HepG2 (cell line): Measurements from ENCODE around the gene RNPS1. TPM values are rescaled to one million over a fixed set of nuclear protein-coding genes. Genes with fewer than 3 reads are reported as not detected.

Experiments
- ATAC-seq: fragments of 200-7000 bp; cut with Tn5 transposase; 3 replicates; pipeline ENCODE4 v1.9.1; 2020; ENCODE audit warnings: mild to moderate bottlenecking, moderate library complexity
- BruUV-seq: library from RNA; stranded (reverse); fragments of 400-500 nt; replicated peaks from 2 replicates; lab custom pipeline; 2021; lab: Mats Ljungman, UMichigan
- CTCF ChIA-PET: fragments of 300-600 bp; formaldehyde crosslinking; extraction: SDS; loops from one replicate; lab custom pipeline; 2021; ENCODE audit warnings: low total read pairs, inconsistent platforms, low intra/inter-chr PET ratio; lab: Yijun Ruan, JAX
- POLR2A ChIA-PET: fragments of 350-600 bp; sonication (Branson Sonifier 250); formaldehyde crosslinking; loops from one replicate; lab custom pipeline; 2020; ENCODE audit warnings: antibody characterized with exemption, inconsistent platforms; lab: Yijun Ruan, JAX
- DNase-seq: peaks from one replicate; pipeline ENCODE4 v3.0.0-alpha.2; 2015; ENCODE audit warnings: low spot score
- FAIRE-seq: peaks from 3 replicates; lab custom pipeline; 2011; peaks lifted over from hg19 to GRCh38; lab: Jason Lieb, UNC
- H2AFZ ChIP-seq: one replicate; pipeline ENCODE4 v1.6.1; 2011; ENCODE audit warnings: low read length, inconsistent platforms
- H3K27ac ChIP-seq: fragments of 300-600 bp; 3 replicates; pipeline ENCODE4 v1.8.0; 2011; ENCODE audit warnings: mixed run types, mild to moderate bottlenecking, mixed read lengths, low read length, inconsistent platforms; ENCODE audit not compliant: insufficient read depth; ENCODE audit errors: extremely low read length
- H3K27me3 ChIP-seq, 2 experiments: fragments of 200-600 bp in 1 of 2; 2 replicates in 1 of 2; 3 replicates in 1 of 2; pipeline versions ENCODE4 v1.6.0 to v1.8.0; 2011; ENCODE audit warnings: low read length in 2 of 2, mild to moderate bottlenecking in 2 of 2, moderate library complexity in 2 of 2, inconsistent platforms in 1 of 2; ENCODE audit not compliant: insufficient read depth in 2 of 2, control insufficient read depth in 1 of 2
- H3K36me3 ChIP-seq, 2 experiments: fragments of 200-600 bp in 1 of 2; replicated peaks in 1 of 2; 2 replicates in 1 of 2; 3 replicates in 1 of 2; pipeline versions ENCODE4 v1.5.1 to v1.8.0; 2011; ENCODE audit warnings: low read length in 2 of 2, inconsistent platforms in 1 of 2; ENCODE audit not compliant: insufficient read depth in 2 of 2, control insufficient read depth in 1 of 2
- H3K4me1 ChIP-seq: 2 replicates; pipeline ENCODE4 v1.5.1; 2012; ENCODE audit warnings: low read length, inconsistent platforms; ENCODE audit not compliant: insufficient read depth
- H3K4me2 ChIP-seq: 2 replicates; pipeline ENCODE4 v1.6.0; 2011; ENCODE audit warnings: low read depth, low read length, inconsistent platforms
- H3K4me3 ChIP-seq, 3 experiments: fragments of 200-600 bp in 1 of 3; sonication (generic), shearing (Covaris generic) in 1 of 3; replicated peaks in 1 of 3; 2 replicates each; pipeline ENCODE4 v1.5.1; 2011 to 2016; ENCODE audit warnings: low read length in 3 of 3, inconsistent platforms in 2 of 3, low read depth in 2 of 3, mild to moderate bottlenecking in 2 of 3, control low read depth in 1 of 3, mixed read lengths in 1 of 3; ENCODE audit not compliant: insufficient read depth in 1 of 3
- H3K79me2 ChIP-seq: one replicate; pipeline ENCODE4 v1.6.1; 2011; ENCODE audit warnings: low read length, inconsistent platforms; ENCODE audit not compliant: insufficient read depth
- H3K9ac ChIP-seq: 2 replicates; pipeline ENCODE4 v1.6.0; 2011; ENCODE audit warnings: mild to moderate bottlenecking, low read depth, low read length, inconsistent platforms; ENCODE audit not compliant: insufficient read depth
- H3K9me3 ChIP-seq: 2 replicates; pipeline ENCODE4 v1.5.1; 2012; ENCODE audit warnings: mild to moderate bottlenecking, low read length
- H4K20me1 ChIP-seq: 2 replicates; pipeline ENCODE4 v1.6.0; 2011; ENCODE audit warnings: inconsistent platforms, mild to moderate bottlenecking, low read length, moderate library complexity; ENCODE audit not compliant: insufficient read depth
- DZIP1 ChIP-seq: sonication (generic); formaldehyde crosslinking; IDR thresholded peaks from 2 replicates; pipeline ENCODE4 v1.5.0; 2020; ENCODE audit warnings: mild to moderate bottlenecking, missing genetic modification reagents
- HNF1A ChIP-seq, 2 experiments: sonication (generic) in 1 of 2; formaldehyde crosslinking in 1 of 2; IDR thresholded peaks; 2 replicates each; pipeline versions ENCODE4 v1.4.0 to v1.6.1; 2016 to 2020; ENCODE audit warnings: borderline replicate concordance in 1 of 2, low read depth in 1 of 2, mild to moderate bottlenecking in 1 of 2, missing genetic modification reagents in 1 of 2
- HOXD1 ChIP-seq: sonication (generic); formaldehyde crosslinking; IDR thresholded peaks from 2 replicates; pipeline ENCODE4 v1.5.0; 2020; ENCODE audit warnings: missing genetic modification reagents
- KLF11 ChIP-seq: IDR thresholded peaks from 2 replicates; pipeline ENCODE4 v1.6.1; 2016; ENCODE audit warnings: missing compliant biosample characterization
- NFIC ChIP-seq: IDR thresholded peaks from 2 replicates; pipeline ENCODE4 v1.6.1; 2012; ENCODE audit warnings: mild to moderate bottlenecking, low read length, inconsistent platforms
- PAF1 ChIP-seq: IDR thresholded peaks from 2 replicates; pipeline ENCODE4 v1.6.1; 2016; ENCODE audit warnings: missing genetic modification reagents, missing compliant biosample characterization
- SMAD3 ChIP-seq: sonication (generic); formaldehyde crosslinking; IDR thresholded peaks from 2 replicates; pipeline ENCODE4 v1.4.0; 2020; ENCODE audit warnings: missing genetic modification reagents
- TARDBP ChIP-seq: sonication (generic); formaldehyde crosslinking; IDR thresholded peaks from 2 replicates; pipeline ENCODE4 v1.8.0; 2022; ENCODE audit warnings: mild to moderate bottlenecking, missing genetic modification reagents
- WIZ ChIP-seq: sonication (generic); formaldehyde crosslinking; IDR thresholded peaks from 2 replicates; pipeline ENCODE4 v1.5.1; 2020; ENCODE audit warnings: mild to moderate bottlenecking, missing genetic modification reagents
- WGBS: methylation state at CpG from one replicate; pipeline ENCODE4 v1.1.6; 2017; ENCODE audit warnings: low lambda C conversion rate; 5-methylcytosine and 5-hydroxymethylcytosine counted together
- in situ Hi-C: cut with HindIII; loops from 2 replicates; pipeline ENCODE4 v1.10.0; 2017; ENCODE audit warnings: low pct_unique_long_range_greater_than_20kb; ENCODE audit not compliant: extremely low pct_ligation_motif_present
- intact Hi-C: fragments of 100-400 bp; cut with micrococcal nuclease; formaldehyde crosslinking; loops from one replicate; pipeline ENCODE4 v1.10.0; 2022; ENCODE audit not compliant: unreplicated experiment
- polyA plus RNA-seq, 8 experiments: library from polyadenylated mRNA; depleted of rRNA in 3 of 8; stranded (reverse) in 7 of 8; unstranded in 1 of 8; fragments of >200 nt; fragmentation: Illumina TruSeq in 4 of 8; extraction: Trizol in 4 of 8; gene quantifications; 2 replicates each; pipeline versions ENCODE4 v1.2.1 to v1.2.3, GENCODE V29; 2011 to 2016; ENCODE audit warnings: low read depth in 4 of 8, missing spikeins in 1 of 8, mixed read lengths in 1 of 8; ENCODE audit not compliant: insufficient read depth in 1 of 8
- total RNA-seq, 5 experiments: library from RNA; depleted of rRNA; stranded (reverse); fragments of >200 nt; fragmentation: Illumina TruSeq; extraction: Trizol; gene quantifications; 2 replicates each; pipeline ENCODE4 v1.2.3, GENCODE V29; 2016; ENCODE audit warnings: low read depth in 1 of 5

The RNPS1 gene
- total and polyA plus RNA-seq, 2 of the 13 experiments (the other 11 are each of a cell fraction or from before 2014, with no cell fraction given): 126 to 133 TPM

- BruUV-seq: no TSS peak
- POLR2A ChIA-PET: no interaction called here
- FAIRE-seq: no peak
- Histone ChIP-seq H3K79me2 (no peaks in the 10 kb centered on the region), H3K36me3 (no peaks in the 10 kb centered on the region), H3K27ac (no peak overlapping the region), H3K9ac (no peak overlapping the region), H2AFZ (no peak overlapping the region), H4K20me1 (no peaks in the 10 kb centered on the region), H3K9me3 (no peaks in the 10 kb centered on the region), H3K27me3 (peaks cover 10 to 42% of the 10 kb centered on the region in 2 experiments; a peak in 4 of 5 replicates), H3K4me1 (peaks cover 10% of the 10 kb centered on the region), H3K4me3 (no peak overlapping the region), H3K4me2 (no peak overlapping the region)
- intact Hi-C loops (no loop called here), in situ Hi-C loops (no loop called here)
- ATAC-seq: no peak; the same call in 1 of the 3 replicates
- TF ChIP-seq NFIC: no peak
- no peak for TF ChIP-seq SMAD3
- TF ChIP-seq PAF1 (CRISPR knock-in tag): no peak
- no peak for TF ChIP-seq DZIP1 (CRISPR knock-in tag)
- TF ChIP-seq HOXD1 (CRISPR knock-in tag): no peak
- TF ChIP-seq HNF1A (IDR thresholded peaks at IDR 0.05; ENCODE audit: low read depth): no peak
- TF ChIP-seq HNF1A (CRISPR knock-in tag; IDR thresholded peaks at IDR 0.05; ENCODE audit: borderline replicate concordance): no peak
- no peak for TF ChIP-seq TARDBP (CRISPR knock-in tag)
- TF ChIP-seq KLF11 (CRISPR knock-in tag): no peak
- TF ChIP-seq WIZ: no peak
- WGBS: no CpG with 5 or more reads among the region's 31 CpGs
- CTCF ChIA-PET: no interaction called here
- no peak for DNase-seq
Observed at GRCh38 chr16:2299121-2299914, 31.4 kb upstream of the RNPS1 start.
